Neural progenitor cell (in vitro differentiated cells): Measurements from ENCODE around the gene VPS45. TPM values are rescaled to one million over a fixed set of nuclear protein-coding genes. Genes with fewer than 3 reads are reported as not detected.

ENCODE experiments used
- DNase-seq: peaks from one replicate; pipeline ENCODE4 v3.0.0-alpha.2; 2016; ENCODE audit warnings: low spot score
- H2AFZ ChIP-seq: fragments of 200-600 bp; sonication (generic); replicated peaks from 2 replicates; pipeline ENCODE4 v1.6.1; 2016; ENCODE audit warnings: antibody characterized with exemption
- H3F3A ChIP-seq: fragments of 200-600 bp; sonication (generic); 2 replicates; pipeline ENCODE4 v1.6.1; 2016; ENCODE audit warnings: antibody characterized with exemption, low read depth
- H3K27ac ChIP-seq: fragments of 200-600 bp; sonication (generic); 2 replicates; pipeline ENCODE4 v1.5.1; 2016; ENCODE audit warnings: mild to moderate bottlenecking
- H3K27me3 ChIP-seq: fragments of 200-600 bp; sonication (generic); 2 replicates; pipeline ENCODE4 v1.6.1; 2016; ENCODE audit warnings: mild to moderate bottlenecking, moderate library complexity
- H3K36me3 ChIP-seq: fragments of 200-600 bp; sonication (generic); 2 replicates; pipeline ENCODE4 v1.5.1; 2016
- H3K4me1 ChIP-seq: fragments of 200-600 bp; sonication (generic); 2 replicates; pipeline ENCODE4 v1.6.1; 2016; ENCODE audit warnings: mixed run types
- H3K4me2 ChIP-seq: fragments of 200-600 bp; sonication (generic); 2 replicates; pipeline ENCODE4 v1.6.1; 2016
- H3K4me3 ChIP-seq: fragments of 200-600 bp; sonication (generic); 2 replicates; pipeline ENCODE4 v1.5.1; 2016
- H3K79me2 ChIP-seq: fragments of 200-600 bp; sonication (generic); 2 replicates; pipeline ENCODE4 v1.6.1; 2016; ENCODE audit warnings: low read depth
- H3K9ac ChIP-seq: fragments of 200-600 bp; sonication (generic); 2 replicates; pipeline ENCODE4 v1.6.1; 2016
- H3K9me3 ChIP-seq: fragments of 200-600 bp; sonication (generic); 2 replicates; pipeline ENCODE4 v1.5.1; 2016; ENCODE audit warnings: low read depth
- H4K20me1 ChIP-seq: fragments of 200-600 bp; sonication (generic); 2 replicates; pipeline ENCODE4 v1.6.1; 2016; ENCODE audit warnings: low read depth
- H3K27ac Mint-ChIP-seq: 3 replicates; pipeline ENCODE4 v1.8.0; 2021; ENCODE audit warnings: mixed read lengths
- H3K27me3 Mint-ChIP-seq: 2 replicates; pipeline ENCODE4 v1.8.0; 2022; ENCODE audit warnings: low read depth, mild to moderate bottlenecking, inconsistent platforms, moderate library complexity, mixed read lengths; ENCODE audit not compliant: insufficient read depth
- H3K36me3 Mint-ChIP-seq: 3 replicates; pipeline ENCODE4 v1.8.0; 2021; ENCODE audit warnings: mixed read lengths
- H3K4me1 Mint-ChIP-seq: 3 replicates; pipeline ENCODE4 v1.8.0; 2021; ENCODE audit warnings: mixed read lengths
- H3K4me3 Mint-ChIP-seq: 3 replicates; pipeline ENCODE4 v1.8.0; 2021; ENCODE audit warnings: mild to moderate bottlenecking, moderate library complexity, mixed read lengths
- H3K9me3 Mint-ChIP-seq: 3 replicates; pipeline ENCODE4 v1.8.0; 2020; ENCODE audit warnings: mixed read lengths
- EZH2 ChIP-seq: fragments of 200-600 bp; sonication (generic); IDR thresholded peaks from 2 replicates; pipeline ENCODE4 v1.6.1; 2017; ENCODE audit warnings: antibody characterized with exemption, mild to moderate bottlenecking, moderate library complexity
- EZH2phosphoT487 ChIP-seq: fragments of 200-600 bp; sonication (generic); IDR thresholded peaks from 2 replicates; pipeline ENCODE4 v1.6.1; 2017; ENCODE audit warnings: antibody characterized with exemption
- total RNA-seq: library from RNA; depleted of rRNA; stranded (reverse); fragments of >200 nt; gene quantifications from 2 replicates; pipeline ENCODE4 v1.2.3, GENCODE V29; 2015; ENCODE audit warnings: low replicate concordance
- TF ChIP-seq, protein P1 (sequence below): fragments of 200-600 bp; sonication (generic); IDR thresholded peaks from 2 replicates; pipeline ENCODE4 v1.5.1; 2017; ENCODE audit warnings: antibody characterized with exemption, mild to moderate bottlenecking

VPS45 gene
- total RNA-seq, 1 donor from 2014 or later: 68.7 TPM

DNA sequence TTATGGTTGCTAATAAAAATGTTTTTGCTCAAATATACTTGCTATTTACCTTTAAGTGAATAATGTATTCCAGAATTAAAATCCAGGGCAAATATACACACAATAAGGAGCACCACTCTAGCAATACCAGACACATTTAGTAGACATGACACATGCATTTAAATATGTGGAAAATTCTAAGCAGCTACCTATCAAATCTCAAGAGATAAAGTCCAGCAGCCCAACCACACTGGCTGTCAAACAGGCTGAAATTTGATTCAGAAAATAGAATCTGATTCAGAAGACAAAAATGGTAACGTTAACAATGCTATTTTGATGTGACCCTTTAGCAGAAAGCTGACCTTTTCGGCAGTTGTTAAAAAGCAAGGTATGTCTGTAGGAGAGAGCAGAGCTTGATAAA is 124.4 kb downstream of the VPS45 start:
- H3K4me3 ChIP-seq: no peak overlapping the region
- H3K9me3 ChIP-seq: no peaks in the 10 kb centered on the region
- TF ChIP-seq EZH2 (no peak), EZH2phosphoT487 (no peak)
- TF ChIP-seq, protein P1, sequence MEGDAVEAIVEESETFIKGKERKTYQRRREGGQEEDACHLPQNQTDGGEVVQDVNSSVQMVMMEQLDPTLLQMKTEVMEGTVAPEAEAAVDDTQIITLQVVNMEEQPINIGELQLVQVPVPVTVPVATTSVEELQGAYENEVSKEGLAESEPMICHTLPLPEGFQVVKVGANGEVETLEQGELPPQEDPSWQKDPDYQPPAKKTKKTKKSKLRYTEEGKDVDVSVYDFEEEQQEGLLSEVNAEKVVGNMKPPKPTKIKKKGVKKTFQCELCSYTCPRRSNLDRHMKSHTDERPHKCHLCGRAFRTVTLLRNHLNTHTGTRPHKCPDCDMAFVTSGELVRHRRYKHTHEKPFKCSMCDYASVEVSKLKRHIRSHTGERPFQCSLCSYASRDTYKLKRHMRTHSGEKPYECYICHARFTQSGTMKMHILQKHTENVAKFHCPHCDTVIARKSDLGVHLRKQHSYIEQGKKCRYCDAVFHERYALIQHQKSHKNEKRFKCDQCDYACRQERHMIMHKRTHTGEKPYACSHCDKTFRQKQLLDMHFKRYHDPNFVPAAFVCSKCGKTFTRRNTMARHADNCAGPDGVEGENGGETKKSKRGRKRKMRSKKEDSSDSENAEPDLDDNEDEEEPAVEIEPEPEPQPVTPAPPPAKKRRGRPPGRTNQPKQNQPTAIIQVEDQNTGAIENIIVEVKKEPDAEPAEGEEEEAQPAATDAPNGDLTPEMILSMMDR: no peak
- no peak overlapping the region for H3K9ac ChIP-seq
- H3K4me1 ChIP-seq: no peaks in the 10 kb centered on the region
- H3K36me3 ChIP-seq: no peaks in the 10 kb centered on the region
- no peaks in the 10 kb centered on the region for H3K27me3 ChIP-seq
- peaks cover 2% of the 10 kb centered on the region for H3K27me3 Mint-ChIP-seq
- no peak overlapping the region for H3K4me3 Mint-ChIP-seq
- H3K27ac ChIP-seq: no peak overlapping the region
- H3K9me3 Mint-ChIP-seq: no peaks in the 10 kb centered on the region
- no peaks in the 10 kb centered on the region for H3K79me2 ChIP-seq
- H3K36me3 Mint-ChIP-seq: no peaks in the 10 kb centered on the region
- H3K4me1 Mint-ChIP-seq: peaks cover 5% of the 10 kb centered on the region
- no peaks in the 10 kb centered on the region for H3F3A ChIP-seq
- no peaks in the 10 kb centered on the region for H4K20me1 ChIP-seq
- H3K4me2 ChIP-seq: no peak overlapping the region
- no peak overlapping the region for H3K27ac Mint-ChIP-seq
- no peak overlapping the region for H2AFZ ChIP-seq
- DNase-seq: no peak

DNA sequence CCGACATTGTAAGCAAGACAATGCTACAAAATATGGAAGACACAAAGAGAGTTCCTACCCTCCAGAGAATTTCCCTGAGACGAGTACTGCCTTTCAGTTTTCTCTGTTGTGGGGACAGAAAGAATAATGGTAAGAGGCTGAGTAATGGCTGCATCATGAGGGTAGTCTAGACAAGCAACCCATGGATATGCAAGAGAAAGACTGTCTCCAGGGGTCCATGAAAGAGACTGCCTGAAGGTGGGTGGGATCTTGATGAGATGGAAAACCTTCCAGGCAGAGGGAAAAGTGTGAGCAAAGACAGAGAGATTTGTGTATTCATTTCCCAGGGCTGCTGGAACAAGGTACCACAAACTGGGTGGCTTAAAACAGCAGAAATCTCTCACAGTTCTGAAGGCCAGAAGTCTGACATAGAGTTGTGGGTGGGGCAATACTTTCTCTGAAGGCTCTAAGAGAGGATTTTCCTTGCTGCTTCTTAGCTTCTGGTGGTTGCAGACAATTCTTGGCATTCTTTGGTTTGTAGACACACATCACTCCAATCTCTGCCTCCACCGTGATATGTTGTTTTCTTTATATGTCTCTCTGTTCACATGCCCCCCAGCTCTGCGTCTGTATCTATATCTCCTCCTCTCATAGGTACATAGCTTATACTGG is 126.9 kb downstream of the VPS45 start:
- H3K27me3 Mint-ChIP-seq: peaks cover 2% of the 10 kb centered on the region
- Histone ChIP-seq H3K36me3 (no peaks in the 10 kb centered on the region), H3K27me3 (no peaks in the 10 kb centered on the region), H3F3A (no peaks in the 10 kb centered on the region), H2AFZ (peak overlapping the region; percentile 42), H3K4me1 (no peaks in the 10 kb centered on the region), H3K79me2 (no peaks in the 10 kb centered on the region), H4K20me1 (no peaks in the 10 kb centered on the region), H3K9ac (no peak overlapping the region), H3K9me3 (no peaks in the 10 kb centered on the region), H3K27ac (no peak overlapping the region), H3K4me3 (no peak overlapping the region), H3K4me2 (no peak overlapping the region)
- H3K36me3 Mint-ChIP-seq: no peaks in the 10 kb centered on the region
- DNase-seq: no peak
- no peak overlapping the region for H3K27ac Mint-ChIP-seq
- no peak overlapping the region for H3K4me3 Mint-ChIP-seq
- TF ChIP-seq, protein P1: no peak
- TF ChIP-seq EZH2phosphoT487 (no peak), EZH2 (no peak)
- no peaks in the 10 kb centered on the region for H3K4me1 Mint-ChIP-seq
- no peaks in the 10 kb centered on the region for H3K9me3 Mint-ChIP-seq

Other genes with a start within 250 kb of the VPS45 start
- 2.4 and 13.7 TPM in 2 replicates for gene BOLA1, start 168.2 kb upstream of the VPS45 start, total RNA-seq
- 31.6 and 47.1 TPM in 2 replicates for gene SV2A, start 149.9 kb upstream of the VPS45 start, total RNA-seq
- gene SF3B4, start 140.0 kb upstream of the VPS45 start, total RNA-seq: 26.1 and 26.4 TPM in 2 replicates
- gene MTMR11, start 130.9 kb upstream of the VPS45 start, total RNA-seq: 3.8 and 11.3 TPM in 2 replicates
- 10.7 and 15.5 TPM in 2 replicates for gene OTUD7B, start 57.0 kb upstream of the VPS45 start, total RNA-seq
- gene PLEKHO1, start 82.1 kb downstream of the VPS45 start, total RNA-seq: 39.3 and 43.3 TPM in 2 replicates
- gene ANP32E, start 168.3 kb downstream of the VPS45 start, total RNA-seq: 108 and 201 TPM in 2 replicates
- 56.4 and 64.4 TPM in 2 replicates for gene CA14, start 190.0 kb downstream of the VPS45 start, total RNA-seq
- gene APH1A, start 201.2 kb downstream of the VPS45 start, total RNA-seq: 63.0 and 118 TPM in 2 replicates
- gene C1orf54, start 205.0 kb downstream of the VPS45 start, total RNA-seq: 19.7 and 26.7 TPM in 2 replicates
- gene CIART, start 214.8 kb downstream of the VPS45 start, total RNA-seq: 22.6 and 25.3 TPM in 2 replicates
- 53.1 and 75.1 TPM in 2 replicates for gene MRPS21, start 226.1 kb downstream of the VPS45 start, total RNA-seq